SJSA1 (cell line): ENCODE measurements around the gene ANXA8L1. TPM values are rescaled to one million over a fixed set of nuclear protein-coding genes. Genes with fewer than 3 reads are reported as not detected.
A peak's percentile ranks its signal among the peaks of the same experiment; 100 is the strongest.
"Not testable (repeated sequence)": the region's sequence is repeated elsewhere in the genome, so short reads cannot be mapped to it uniquely, and the experiment has no call there.

Source experiments
- DNase-seq, 2 experiments: peaks; one replicate each; pipeline ENCODE4 v3.0.0-alpha.2; 2015 to 2020; ENCODE audit warnings: low spot score in 2 of 2, low read depth in 1 of 2
- H3K27ac ChIP-seq: fragments of 250-450 bp; sonication (Bioruptor Pico); 2 replicates; pipeline ENCODE4 v1.5.1; 2020; ENCODE audit warnings: mild to moderate bottlenecking, moderate library complexity
- H3K27me3 ChIP-seq: fragments of 250-450 bp; sonication (Bioruptor Pico); replicated peaks from 2 replicates; pipeline ENCODE4 v1.5.1; 2020; ENCODE audit warnings: mild to moderate bottlenecking, moderate library complexity
- H3K36me3 ChIP-seq: fragments of 250-450 bp; sonication (Bioruptor Pico); 2 replicates; pipeline ENCODE4 v1.5.1; 2020; ENCODE audit warnings: mild to moderate bottlenecking
- H3K4me1 ChIP-seq: fragments of 250-450 bp; sonication (Bioruptor Pico); replicated peaks from 2 replicates; pipeline ENCODE4 v1.6.1; 2021; ENCODE audit warnings: mild to moderate bottlenecking
- H3K4me3 ChIP-seq: fragments of 250-450 bp; sonication (Bioruptor Pico); 2 replicates; pipeline ENCODE4 v1.5.1; 2020; ENCODE audit warnings: mild to moderate bottlenecking
- H3K9me3 ChIP-seq: fragments of 250-450 bp; sonication (Bioruptor Pico); replicated peaks from 2 replicates; pipeline ENCODE4 v1.5.1; 2020; ENCODE audit warnings: mild to moderate bottlenecking
- total RNA-seq: library from RNA; depleted of rRNA; stranded (reverse); fragments of >200 nt; shearing (Covaris generic); gene quantifications from 2 replicates; pipeline ENCODE4 v1.2.3, GENCODE V29; 2014; rRNA removed

The ANXA8L1 gene, protein sequence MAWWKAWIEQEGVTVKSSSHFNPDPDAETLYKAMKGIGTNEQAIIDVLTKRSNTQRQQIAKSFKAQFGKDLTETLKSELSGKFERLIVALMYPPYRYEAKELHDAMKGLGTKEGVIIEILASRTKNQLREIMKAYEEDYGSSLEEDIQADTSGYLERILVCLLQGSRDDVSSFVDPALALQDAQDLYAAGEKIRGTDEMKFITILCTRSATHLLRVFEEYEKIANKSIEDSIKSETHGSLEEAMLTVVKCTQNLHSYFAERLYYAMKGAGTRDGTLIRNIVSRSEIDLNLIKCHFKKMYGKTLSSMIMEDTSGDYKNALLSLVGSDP
- total RNA-seq, result 0.16 TPM in 1 of 2 replicates, not detected in the other

DNA sequence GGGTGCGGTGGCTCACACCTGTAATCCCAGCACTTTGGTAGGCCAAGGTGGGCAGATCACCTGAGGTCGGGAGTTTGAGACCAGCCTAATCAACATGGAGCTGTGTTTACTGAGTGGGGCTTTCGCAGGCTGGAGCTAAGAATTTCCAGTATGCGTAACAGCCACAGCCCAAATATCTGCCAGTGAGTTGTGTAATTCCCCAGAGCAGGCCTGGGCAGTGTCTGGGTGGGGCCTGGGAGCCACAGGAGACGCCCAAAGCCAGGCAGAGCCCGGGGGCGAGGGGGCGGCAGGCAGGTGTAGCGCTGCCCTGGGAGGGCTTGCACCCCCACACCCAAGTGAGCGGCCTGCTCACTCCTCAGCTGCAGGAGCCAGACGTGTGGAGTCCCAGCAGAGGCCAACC lies at the start of gene ANXA8L1:
TSS of gene ANXA8L1 (plus strand) at position 371 of the 400 bp plus-strand sequence. CDS start 76 bp downstream, outside the sequence.
- not testable (repeated sequence) for H3K9me3 ChIP-seq, H3K27me3 ChIP-seq, H3K36me3 ChIP-seq, DNase-seq, H3K27ac ChIP-seq, H3K4me3 ChIP-seq, H3K4me1 ChIP-seq

- peaks cover 7% of the 10 kb centered on the region for H3K4me1 ChIP-seq
- no peak overlapping the region for H3K27ac ChIP-seq
- H3K4me3 ChIP-seq, result no peak overlapping the region
- no peaks in the 10 kb centered on the region for H3K9me3 ChIP-seq
- H3K27me3 ChIP-seq, result no peaks in the 10 kb centered on the region
- H3K36me3 ChIP-seq, result no peaks in the 10 kb centered on the region
- DNase-seq, result peak in 1 of 2 experiments; percentile 34
These were observed 49.5 kb upstream of the ANXA8L1 start for GRCh38 chr10:46326066-46326465.

DNA sequence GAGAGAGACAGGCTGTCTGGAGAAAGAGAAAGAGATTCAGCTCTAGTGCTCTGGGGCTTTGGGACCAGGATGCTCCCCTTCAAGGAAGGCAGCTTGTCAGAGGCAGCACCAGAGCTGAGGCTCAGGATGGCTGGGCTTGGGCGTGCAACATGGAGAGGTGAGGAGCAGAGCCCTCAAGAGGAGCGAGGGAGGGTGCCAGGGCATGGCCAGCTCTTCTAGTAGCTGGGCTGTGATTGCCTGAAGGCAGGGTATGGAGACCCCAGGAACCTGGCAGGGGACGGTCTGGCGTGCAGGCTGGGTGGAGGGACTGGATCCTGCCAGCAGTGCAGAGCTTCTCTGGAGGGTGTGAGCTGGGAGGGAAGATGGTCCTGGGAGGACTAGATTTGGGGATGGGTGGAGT lies 48.6 kb upstream of the ANXA8L1 start:
- no peaks in the 10 kb centered on the region for H3K9me3 ChIP-seq
- no peak overlapping the region for H3K4me3 ChIP-seq
- no peaks in the 10 kb centered on the region for H3K27me3 ChIP-seq
- DNase-seq, result peak in 1 of 2 experiments; percentile 39
- H3K36me3 ChIP-seq, result no peaks in the 10 kb centered on the region
- H3K27ac ChIP-seq, result no peak overlapping the region
- H3K4me1 ChIP-seq, result peaks cover 7% of the 10 kb centered on the region

- H3K4me3 ChIP-seq, result no peak overlapping the region
- no peak overlapping the region for H3K27ac ChIP-seq
- H3K36me3 ChIP-seq, result no peaks in the 10 kb centered on the region
- H3K4me1 ChIP-seq, result peaks cover 7% of the 10 kb centered on the region
- H3K9me3 ChIP-seq, result no peaks in the 10 kb centered on the region
- no peaks in the 10 kb centered on the region for H3K27me3 ChIP-seq
- DNase-seq, result no peak
These were observed 47.9 kb upstream of the ANXA8L1 start for GRCh38 chr10:46327685-46328084.

DNA sequence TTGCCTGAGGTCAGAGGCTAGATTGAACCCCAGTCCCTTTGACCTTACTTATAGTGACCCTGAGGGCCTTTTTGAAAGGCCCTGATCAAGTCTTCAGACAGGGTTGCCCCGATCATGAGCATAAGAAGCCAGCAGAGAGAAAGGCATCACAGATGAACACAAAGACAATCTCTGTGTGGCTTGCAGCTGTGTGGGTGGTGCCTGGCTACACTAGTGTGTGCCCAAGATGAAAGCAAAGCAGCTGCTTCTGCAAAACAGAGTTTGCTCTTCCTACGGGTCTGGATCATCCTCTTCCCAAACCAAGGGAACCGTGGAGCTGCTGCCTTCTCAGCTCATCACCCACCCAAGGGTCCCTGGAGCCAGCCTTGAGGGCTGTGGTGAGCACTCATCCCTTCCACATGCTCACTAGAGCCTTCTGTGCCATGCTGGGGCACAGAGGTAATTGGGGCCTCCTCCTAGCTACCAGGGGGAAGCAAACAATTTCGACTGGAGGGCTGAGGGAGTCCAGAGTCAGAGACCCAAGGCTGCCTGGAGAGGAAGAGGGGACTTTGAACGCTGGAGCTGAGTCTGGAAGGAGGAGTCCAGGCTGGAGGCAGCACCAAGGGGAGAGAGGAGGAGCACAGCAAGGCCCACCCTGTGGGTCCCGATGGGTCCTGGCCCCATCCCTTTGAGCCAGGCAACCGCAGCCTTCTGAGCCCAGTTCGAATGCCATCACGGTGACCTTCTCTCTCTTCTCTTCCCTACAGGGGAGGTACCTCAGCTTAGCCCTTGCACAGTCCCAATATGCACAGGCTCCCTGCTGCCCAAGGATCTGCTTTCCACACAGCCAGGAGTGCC lies 46.5 kb upstream of the ANXA8L1 start:
- no peak overlapping the region for H3K4me3 ChIP-seq
- H3K27ac ChIP-seq, result no peak overlapping the region
- H3K4me1 ChIP-seq, result peaks cover 4% of the 10 kb centered on the region; the same call in 1 of the 2 replicates
- H3K36me3 ChIP-seq, result no peaks in the 10 kb centered on the region
- no peaks in the 10 kb centered on the region for H3K9me3 ChIP-seq
- H3K27me3 ChIP-seq, result no peaks in the 10 kb centered on the region
- no peak for DNase-seq

- Histone ChIP-seq H3K9me3 (no peaks in the 10 kb centered on the region), H3K4me3 (no peak overlapping the region), H3K27ac (no peak overlapping the region)
These were observed 45.9 kb upstream of the ANXA8L1 start for GRCh38 chr10:46329690-46330016.

GRCh38 chr10:46330894-46331293 lies 44.7 kb upstream of the ANXA8L1 start:
- H3K27me3 ChIP-seq, result no peaks in the 10 kb centered on the region
- H3K36me3 ChIP-seq, result no peaks in the 10 kb centered on the region
- H3K9me3 ChIP-seq, result no peaks in the 10 kb centered on the region
- H3K4me3 ChIP-seq, result no peak overlapping the region
- no peaks in the 10 kb centered on the region; the same call in 1 of the 2 replicates for H3K4me1 ChIP-seq
- H3K27ac ChIP-seq, result no peak overlapping the region
- DNase-seq, result no peak

More at GRCh38 chr10:46329690-46330016, 45.9 kb upstream of the ANXA8L1 start:
- no peaks in the 10 kb centered on the region for H3K36me3 ChIP-seq
- H3K4me1 ChIP-seq, result peaks cover 4% of the 10 kb centered on the region; the same call in 1 of the 2 replicates
- no peak for DNase-seq
- H3K27me3 ChIP-seq, result no peaks in the 10 kb centered on the region

GRCh38 chr10:46365484-46365883 lies 10.1 kb upstream of the ANXA8L1 start:
- H3K4me3 ChIP-seq, H3K27ac ChIP-seq, H3K9me3 ChIP-seq, DNase-seq, H3K27me3 ChIP-seq, H3K36me3 ChIP-seq, H3K4me1 ChIP-seq: not testable (repeated sequence)

DNA sequence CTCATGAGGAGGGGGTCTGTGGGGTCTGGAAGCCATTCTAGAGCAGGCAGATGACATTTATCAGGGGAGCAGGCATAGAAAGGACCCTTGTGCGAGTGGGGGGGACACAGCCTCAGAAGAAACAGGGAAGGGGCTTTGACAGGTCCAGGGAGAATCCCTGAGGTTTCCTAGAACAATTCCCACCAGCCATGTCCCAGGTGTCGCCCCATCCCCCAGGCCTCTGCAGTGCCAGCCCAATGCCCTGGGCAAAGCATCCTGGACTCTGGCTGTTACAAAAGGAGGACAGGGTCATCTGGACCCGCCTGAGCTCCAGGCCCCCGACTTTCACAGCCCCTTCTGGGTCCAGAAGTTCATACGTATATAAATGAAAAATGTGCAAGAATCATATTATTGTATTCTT lies 8.4 kb upstream of the ANXA8L1 start:
- H3K4me3 ChIP-seq, H3K36me3 ChIP-seq, DNase-seq, H3K4me1 ChIP-seq, H3K9me3 ChIP-seq, H3K27me3 ChIP-seq, H3K27ac ChIP-seq: not testable (repeated sequence)

- H3K4me3 ChIP-seq, H3K27ac ChIP-seq, DNase-seq, H3K27me3 ChIP-seq, H3K9me3 ChIP-seq, H3K36me3 ChIP-seq, H3K4me1 ChIP-seq: not testable (repeated sequence)
These were observed 7.8 kb upstream of the ANXA8L1 start for GRCh38 chr10:46367666-46368240.

DNA sequence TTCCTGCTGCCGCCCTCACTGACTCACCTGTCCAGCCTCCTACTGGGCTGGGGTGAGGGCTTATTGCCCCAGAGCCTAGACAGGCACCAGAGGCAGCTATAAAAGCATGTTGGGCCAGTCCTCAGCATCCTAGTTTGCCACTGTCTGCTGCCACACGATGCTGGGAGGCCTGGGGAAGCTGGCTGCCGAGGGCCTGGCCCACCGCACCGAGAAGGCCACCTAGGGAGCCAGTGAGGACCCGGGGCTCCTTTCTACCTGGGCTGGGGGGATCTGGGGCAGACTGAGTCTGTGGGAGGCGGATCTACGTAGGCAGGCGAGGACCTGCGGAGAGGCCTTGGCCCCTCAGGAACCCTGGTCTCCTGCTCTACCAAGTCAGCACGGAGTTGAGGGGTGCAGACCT lies 6.6 kb upstream of the ANXA8L1 start:
- H3K9me3 ChIP-seq, H3K4me3 ChIP-seq, H3K27ac ChIP-seq, H3K4me1 ChIP-seq, DNase-seq, H3K36me3 ChIP-seq, H3K27me3 ChIP-seq: not testable (repeated sequence)

DNA sequence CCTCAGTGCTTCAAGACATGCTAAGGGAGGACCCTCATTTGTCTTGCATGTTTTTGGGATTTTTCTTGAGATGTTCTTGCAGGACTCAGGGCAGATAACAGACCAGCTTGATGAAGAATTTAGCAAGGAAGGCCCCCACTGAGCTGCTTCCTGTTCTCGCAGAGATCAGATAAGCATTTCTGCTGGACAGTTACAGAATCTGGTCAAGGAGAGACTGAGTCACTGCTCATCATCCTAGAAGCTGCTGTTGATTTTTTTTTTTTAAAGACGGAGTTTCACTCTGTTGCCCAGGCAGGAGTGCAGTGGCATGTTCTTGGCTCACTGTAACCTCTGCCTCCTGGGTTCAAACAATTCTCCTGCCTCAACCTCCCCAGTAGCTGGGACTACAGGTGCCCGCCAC lies 1.2 kb upstream of the ANXA8L1 start:
- H3K4me3 ChIP-seq, DNase-seq, H3K27me3 ChIP-seq, H3K9me3 ChIP-seq, H3K27ac ChIP-seq, H3K36me3 ChIP-seq, H3K4me1 ChIP-seq: not testable (repeated sequence)

DNA sequence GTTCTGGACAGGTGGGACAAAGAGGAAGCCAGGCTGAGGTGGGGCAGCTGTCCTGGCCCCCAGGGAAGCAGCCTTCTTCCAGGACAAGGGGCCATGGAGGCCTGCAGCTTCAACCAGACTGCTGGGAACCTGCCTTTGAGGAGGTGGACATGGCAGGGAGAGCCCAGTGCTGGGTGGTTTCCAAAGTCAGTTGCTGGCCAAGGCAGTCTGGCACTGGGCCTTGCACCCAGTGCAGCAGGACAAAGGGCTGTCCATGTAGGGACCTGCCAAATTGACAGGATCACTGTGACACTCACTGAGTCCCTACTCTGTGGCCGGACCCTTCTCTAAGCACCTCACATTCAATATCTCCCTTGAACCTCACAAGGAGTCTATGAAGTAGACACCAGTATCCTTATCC lies 1.4 kb downstream of the ANXA8L1 start:
- not testable (repeated sequence) for H3K36me3 ChIP-seq, H3K4me1 ChIP-seq, H3K4me3 ChIP-seq, DNase-seq, H3K27ac ChIP-seq, H3K27me3 ChIP-seq, H3K9me3 ChIP-seq

DNA sequence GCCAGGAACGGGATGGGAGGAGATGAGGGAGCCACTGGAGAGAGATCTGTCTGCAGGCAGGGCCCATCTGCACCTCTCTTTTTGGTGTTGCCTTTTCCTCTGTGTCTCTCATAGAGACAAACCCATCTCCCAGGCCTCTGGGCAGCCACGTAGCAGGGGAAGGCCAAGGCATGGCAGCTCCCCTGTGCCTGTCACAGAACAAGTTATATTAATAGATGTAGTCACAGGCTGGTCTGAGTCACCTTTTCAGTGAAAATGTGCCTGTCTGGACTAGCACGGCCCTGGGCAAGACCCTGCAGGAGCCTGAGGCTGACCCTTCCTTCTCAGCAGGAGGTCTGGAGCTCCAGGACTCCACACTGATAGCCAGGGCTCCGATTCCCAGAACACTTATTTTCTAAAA lies 2.1 kb downstream of the ANXA8L1 start:
- not testable (repeated sequence) for H3K27ac ChIP-seq, H3K4me3 ChIP-seq, H3K36me3 ChIP-seq, DNase-seq, H3K9me3 ChIP-seq, H3K4me1 ChIP-seq, H3K27me3 ChIP-seq
